Fibroblast of skin of back (primary cell): ENCODE results near the gene RPS28.
"Not testable (repeated sequence)": the region's sequence is repeated elsewhere in the genome, so short reads cannot be mapped to it uniquely, and the experiment has no call there.

Experiments
- DNase-seq: peaks from one replicate; pipeline ENCODE4 v3.0.0-alpha.2; 2013

RPS28 gene

DNA sequence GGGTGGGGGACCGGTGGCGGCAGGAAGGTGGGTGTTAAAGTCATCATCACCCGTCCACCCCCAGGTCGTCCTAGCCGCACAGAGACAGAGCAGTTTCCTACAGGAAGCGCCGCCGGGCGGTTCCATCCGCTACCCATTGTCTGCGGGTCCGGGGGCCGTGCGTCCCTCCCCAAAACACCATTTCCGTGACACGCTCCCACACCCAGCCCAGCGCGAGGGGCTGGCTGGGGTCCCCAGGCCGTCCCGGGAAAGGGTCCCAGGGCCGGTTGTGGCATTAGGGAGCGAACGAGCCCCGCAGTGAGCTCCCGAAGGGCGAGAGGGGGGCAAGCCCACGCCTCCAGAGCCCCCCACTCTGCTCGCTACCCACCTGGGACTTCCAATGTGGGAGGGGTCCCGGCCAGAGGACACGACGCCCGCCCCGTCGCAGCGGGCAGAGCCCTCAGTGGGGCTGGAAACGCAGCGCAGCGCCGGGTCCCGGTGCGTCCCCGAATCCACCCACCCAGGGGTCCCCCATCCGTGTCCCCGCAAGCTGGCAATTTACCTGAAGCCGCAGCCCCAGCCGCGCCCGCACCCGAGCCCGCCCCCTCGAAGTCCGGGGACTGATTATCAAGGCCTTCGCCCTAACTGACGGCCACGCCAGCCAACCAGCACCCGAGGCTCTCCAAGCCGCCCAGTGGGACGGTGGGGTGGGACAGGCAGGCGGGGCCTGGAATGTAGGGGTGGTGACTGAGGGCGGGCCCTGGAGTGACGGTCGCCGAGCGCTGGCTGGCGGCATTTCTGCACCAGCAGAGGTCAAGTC, 21.6 kb downstream of the RPS28 start, which contains the start of gene KANK3:
Gene KANK3, minus strand, starts transcription at position 579 of the 799 bp plus-strand sequence. CDS start 5,434 bp downstream, outside the sequence.
- peak; percentile 95 for DNase-seq

DNA sequence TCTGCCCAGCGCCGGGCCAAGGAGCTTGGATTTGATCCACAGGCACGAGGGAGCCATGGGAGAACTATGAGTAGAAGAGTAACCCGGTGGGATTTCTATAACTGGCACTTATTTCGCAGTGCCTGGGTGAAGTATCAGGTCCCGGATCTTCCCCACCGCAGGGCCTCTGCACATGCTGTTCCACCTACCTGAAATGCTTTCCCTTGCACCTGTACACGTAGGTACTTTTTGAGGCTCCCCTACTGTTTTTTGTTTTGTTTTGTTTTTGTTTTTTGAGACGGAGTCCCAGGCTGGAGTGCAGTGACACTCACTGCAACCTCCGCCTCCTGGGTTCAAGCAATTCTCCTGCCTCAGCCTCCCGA, 22.2 kb downstream of the RPS28 start:
- DNase-seq = no peak

DNA sequence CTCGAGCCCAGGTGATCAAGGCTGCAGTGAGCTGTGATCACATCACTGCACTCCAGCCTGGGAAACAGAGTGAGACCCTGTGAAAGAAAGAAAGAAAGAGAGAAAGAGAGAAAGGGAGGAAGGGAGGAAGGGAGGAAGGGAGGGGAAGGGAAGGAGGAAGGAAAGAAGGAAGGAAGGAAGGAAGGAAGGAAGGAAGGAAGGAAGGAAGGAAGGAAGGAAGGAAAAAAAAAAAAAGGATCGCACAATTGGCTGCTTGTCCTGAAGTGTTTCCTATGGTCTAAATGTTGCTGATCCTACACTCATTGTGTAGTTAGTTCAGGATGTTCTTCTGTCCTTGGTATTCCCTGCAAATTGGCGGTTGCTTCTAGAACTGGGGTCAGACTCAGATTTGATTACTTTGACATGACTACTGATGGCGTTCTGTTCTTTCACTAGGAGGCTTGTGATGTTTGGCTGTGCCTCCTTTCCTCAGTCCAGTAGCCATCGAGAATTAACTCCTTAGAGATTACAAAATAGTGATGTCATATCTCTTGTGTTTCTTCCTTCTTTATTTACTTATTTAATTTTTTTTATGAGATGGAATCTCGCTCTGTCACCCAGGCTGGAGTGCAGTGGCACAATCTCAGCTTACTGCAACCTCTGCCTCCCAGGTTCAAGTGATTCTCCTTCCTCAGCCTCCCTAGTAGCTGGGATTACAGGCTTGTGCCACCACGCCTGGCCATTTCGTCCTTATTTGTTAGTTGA, 28.5 kb downstream of the RPS28 start:
- peak; percentile 18 for DNase-seq

DNA sequence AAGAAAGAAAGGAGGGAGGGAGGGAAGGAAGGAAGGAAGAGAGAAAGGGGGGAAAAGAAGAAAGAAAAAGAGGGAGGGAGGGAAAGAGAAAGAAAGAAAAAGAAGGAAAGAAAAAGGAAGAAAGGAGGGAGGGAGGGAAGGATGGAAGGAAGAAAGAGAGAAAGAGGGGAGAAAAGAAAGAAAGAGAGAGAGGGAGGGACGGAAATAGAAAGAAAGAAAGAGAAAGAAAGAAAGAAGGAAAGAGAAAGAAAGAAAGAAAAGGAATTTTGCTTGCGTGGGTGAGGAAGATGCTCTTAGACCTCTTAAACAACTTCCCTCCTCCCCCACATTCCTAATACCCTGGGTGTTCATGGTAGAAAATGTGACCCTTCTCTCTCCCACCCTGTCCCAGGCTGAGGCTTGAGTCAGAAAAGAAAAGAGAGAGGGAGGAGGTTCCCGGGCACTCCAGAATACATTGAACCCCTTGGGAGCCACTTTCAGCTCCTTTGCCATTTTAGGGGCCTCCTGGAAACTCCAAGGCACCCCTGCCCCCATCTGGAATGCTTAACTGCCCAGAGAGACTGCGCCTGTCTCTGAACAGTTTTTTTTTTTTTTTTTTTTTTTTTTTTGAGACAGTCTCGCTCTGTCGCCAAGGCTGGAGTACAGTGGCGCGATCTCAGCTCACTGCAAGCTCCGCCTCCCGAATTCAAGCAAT, 31.0 kb downstream of the RPS28 start:
- peak; percentile 70 for DNase-seq

DNA sequence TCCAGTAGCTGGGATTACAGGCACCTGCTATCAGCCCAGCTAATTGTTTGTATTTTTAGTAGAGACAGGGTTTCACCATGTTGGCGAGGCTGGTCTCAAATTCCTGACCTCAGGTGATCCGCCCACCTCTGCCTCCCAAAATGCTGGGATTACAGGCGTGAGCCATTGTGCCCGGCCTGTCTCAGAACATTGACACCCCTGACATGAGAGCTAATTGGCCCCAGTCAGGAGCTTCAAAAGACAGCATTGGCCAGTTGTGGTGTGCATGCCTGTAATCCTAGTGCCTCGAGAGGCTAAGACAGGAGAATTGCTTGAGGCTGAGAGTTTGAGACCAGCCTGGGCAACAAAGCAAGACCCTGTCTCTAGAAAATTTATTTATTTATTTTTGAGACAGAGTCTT, 31.5 kb downstream of the RPS28 start:
- not testable (repeated sequence) for DNase-seq

DNA sequence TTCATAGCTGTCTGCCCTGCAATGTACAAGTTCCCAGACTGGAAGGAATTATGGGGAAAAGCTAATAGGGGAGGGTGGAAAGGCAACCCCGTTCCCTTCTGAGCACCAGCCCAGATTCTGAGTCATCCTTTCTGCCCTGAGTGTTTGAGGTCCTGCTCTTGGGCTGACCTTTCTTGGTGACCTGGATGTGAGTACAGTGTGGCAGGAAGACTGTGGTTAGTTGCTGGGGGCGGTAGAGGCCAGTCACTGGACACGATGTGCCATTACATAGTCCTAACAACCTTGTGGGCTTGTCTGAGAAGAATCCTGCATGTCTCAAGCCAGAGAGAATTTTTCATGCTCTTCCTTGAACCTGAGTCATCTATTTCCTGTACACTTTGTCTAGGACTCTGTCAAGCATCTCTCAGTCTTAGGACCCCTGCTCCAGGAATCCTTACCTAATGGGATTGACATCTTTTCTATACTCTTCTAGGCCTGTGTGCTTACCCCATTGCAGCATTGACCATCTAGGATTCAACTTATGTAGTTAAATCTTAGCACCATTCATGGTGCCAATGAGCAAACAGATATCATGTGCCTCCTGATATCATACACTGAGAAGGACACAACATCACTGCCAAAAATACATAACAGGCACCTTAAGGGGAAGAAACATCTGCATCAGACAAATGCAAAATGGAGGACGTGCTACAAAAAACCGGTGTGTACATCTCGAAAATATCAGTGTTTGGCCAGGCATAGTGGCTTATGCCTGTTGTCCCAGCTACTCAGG, 34.5 kb downstream of the RPS28 start:
- peak; percentile 95 for DNase-seq

DNA sequence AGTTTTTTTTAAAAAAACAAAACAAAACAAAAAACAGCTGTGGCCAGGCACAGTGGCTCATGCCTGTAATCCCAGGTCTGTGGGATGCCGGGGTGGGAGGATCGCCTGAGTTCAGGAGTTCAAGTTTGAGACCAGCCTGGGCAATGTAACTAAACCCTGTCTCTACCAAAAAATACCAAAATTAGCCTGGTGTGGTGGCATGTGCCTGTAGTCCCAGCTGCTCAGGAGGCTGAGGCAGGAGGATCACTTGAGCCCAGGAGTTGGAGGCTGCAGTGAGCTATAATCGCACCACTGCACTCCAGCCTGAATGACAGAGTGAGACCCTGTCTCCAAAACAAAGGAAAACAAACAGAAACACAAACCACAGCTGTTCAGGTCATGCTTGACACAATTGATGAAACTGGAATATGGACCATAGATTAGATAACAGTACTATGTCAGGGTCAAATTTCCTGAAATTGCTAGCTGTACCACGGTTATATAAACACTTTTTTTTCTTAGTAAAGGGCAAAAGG, 35.8 kb downstream of the RPS28 start:
- DNase-seq = peak; percentile 27

DNA sequence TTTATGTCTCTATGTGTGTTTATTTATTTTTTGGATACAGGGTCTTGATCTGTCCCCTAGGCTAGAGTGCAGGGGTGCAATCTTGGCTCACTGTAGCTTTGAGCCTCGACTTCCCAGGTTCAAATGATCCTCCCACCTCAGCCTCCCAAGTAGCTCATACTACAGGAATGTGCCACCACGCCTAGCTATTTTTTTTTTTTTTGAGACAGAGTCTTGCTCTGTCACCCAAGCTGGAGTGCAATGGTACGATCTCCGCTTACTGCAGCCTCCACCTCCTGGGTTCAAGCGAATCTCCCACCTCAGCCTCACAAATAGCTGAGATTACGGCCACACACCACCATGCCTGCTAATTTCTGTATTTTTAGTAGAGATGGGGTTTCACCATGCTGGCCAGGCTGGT, 37.7 kb downstream of the RPS28 start:
- DNase-seq = no peak

DNA sequence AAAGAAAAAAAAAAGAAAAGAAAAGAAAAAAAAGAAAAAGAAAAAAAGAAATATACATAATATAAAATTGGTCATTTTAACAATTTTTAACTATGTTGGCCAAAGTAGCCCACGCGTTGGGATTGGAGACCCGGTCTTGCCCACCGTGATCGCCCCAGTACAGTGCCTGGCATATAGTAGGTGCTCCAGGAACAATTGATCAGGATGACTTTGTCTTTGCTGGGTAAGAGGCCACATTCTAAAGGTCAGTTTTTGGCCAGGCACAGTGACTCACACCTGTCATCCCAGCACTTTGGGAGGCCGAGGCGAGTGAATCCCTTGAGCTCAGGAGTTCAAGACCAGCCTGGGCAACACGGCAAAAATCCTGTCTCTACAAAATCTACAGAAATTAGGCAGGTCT, 38.9 kb downstream of the RPS28 start:
- no peak for DNase-seq

DNA sequence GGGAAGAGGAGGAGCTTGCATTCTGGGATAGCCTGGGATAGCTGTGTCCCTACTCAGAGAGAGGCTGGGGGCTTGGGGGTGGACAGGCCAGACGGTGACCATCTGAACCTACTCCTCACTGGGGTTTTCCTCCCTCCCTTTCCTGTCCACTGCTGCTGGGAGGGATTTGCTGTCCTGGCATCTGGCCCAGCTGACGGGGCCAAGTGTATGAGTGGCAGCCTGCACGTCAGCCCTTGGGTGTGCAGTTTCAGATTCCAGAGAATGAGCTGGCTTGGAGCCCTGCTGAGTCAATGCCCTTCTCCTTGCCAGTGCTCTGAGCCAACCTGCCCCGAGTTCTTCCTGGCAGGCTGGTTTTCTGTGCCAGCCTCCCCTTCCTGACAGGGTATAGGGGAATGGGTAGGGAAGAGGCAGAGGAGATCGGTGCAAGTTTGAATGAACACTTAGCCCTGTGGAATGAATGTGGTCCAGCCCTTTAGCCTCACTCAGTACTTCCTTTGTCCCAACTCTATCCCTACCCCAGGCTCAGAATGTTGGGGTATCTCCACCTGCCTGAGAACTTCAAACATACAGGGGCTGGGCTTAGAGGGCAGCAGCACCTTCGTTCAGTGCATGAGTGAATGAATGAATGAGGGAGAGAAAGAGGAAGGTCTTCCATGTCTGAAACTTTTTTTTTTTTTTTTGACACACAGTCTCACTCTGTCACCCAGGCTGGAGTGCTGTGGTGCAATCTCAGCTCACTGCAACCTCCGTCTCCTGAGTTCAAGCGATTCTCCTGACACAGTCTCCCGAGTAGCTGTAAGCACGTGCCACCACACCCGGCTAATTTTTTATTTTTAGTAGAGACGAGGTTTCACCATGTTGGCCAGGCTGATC, 40.9 kb downstream of the RPS28 start:
- DNase-seq = peak; percentile 99

DNA sequence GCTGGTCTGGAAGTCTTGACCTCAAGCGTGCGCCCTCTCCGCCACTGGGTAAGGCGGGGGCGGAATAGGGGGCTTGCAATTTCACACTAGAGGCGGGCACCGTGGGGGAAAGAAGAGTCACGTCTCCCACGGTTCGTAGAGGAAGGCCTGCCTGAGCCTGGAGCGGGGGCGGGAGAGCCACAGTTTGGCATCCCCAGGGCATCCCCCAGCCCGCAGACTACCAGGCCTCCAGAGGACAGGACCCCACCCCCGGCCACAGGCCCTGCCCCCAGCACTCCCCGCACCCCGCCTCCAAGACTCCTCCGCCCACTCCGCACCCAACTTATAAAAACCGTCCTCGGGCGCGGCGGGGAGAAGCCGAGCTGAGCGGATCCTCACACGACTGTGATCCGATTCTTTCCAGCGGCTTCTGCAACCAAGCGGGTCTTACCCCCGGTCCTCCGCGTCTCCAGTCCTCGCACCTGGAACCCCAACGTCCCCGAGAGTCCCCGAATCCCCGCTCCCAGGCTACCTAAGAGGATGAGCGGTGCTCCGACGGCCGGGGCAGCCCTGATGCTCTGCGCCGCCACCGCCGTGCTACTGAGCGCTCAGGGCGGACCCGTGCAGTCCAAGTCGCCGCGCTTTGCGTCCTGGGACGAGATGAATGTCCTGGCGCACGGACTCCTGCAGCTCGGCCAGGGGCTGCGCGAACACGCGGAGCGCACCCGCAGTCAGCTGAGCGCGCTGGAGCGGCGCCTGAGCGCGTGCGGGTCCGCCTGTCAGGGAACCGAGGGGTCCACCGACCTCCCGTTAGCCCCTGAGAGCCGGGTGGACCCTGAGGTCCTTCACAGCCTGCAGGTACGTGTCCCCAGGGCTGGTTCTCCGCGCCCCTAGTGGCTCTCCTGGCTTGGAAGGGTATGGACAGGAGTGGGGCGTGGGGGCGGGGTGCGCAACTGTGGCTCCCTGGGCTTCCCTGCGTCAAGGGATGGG, 42.8 kb downstream of the RPS28 start, which contains the start of gene ANGPTL4:
Gene ANGPTL4, plus strand, starts transcription at position 353 of the 969 bp plus-strand sequence. Its CDS starts 167 bp downstream, at position 520.
- peak; percentile 90 for DNase-seq

DNA sequence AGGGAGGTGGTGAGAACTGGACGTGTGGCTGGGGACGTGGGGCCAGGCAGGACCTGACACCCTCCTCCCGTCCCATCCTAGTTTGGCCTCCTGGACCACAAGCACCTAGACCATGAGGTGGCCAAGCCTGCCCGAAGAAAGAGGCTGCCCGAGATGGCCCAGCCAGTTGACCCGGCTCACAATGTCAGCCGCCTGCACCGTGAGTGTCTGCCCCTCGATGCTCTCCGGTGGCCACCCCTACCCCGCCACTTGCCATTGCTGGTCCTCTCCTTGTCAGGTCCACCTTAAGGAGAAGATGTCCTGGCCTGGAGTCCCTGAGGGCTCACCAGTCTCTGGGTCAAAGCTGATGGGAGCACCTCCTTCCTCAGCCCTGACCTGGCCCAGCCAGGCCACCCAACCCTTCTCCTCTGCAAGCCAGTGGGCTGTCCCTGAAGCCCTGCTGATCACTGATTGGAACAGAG, 44.9 kb downstream of the RPS28 start:
- no peak for DNase-seq

DNA sequence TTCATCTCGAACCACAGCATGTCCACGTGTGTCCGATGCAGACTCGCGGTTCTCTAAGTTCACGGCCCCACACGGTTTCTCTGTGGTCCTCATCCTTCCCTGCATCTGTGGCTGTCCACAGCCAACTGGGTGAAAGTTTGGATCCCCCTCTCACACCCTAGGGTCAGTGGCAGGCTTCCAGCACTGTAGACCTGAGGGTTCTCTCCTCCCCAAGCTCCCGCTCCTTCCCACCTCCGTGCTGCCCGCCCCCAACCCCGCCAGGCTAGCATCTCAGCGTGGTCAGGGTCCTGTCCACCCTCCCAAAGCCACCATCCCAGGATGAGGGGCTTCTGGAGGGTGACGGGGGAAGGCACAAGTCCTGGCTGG, 45.6 kb downstream of the RPS28 start:
- peak; percentile 17 for DNase-seq

DNA sequence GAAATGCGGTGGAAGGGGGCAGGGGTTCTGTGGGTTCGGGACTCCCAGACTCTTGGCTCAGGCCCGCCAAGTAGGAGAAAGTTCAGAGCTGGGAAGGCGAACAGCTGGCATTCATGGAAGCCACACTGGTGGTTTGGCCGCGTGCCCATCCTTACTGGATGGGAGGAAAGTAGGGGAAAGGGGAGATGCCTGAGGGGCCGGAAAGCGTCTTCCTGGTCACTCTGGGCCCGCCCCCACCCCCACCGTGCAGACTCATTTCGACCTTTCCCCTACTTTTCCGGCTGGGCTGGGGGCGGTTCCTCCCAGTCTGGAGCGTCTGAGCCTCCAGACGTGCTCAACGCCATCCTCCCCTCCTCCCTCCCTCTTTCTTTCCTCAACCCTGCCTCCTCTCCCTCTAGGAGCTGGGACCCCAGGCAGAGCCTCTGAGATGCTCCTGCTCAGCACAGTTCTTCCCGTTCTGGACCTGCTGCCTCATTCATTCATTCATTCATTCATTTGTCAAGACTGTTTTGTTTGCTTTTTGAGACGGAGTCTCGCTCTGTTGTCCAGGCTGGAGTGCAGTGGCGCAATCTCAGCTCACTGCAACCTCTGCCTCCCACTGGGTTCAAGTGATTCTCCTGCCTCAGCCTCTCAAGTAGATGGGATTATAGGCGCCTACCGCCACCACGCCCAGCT, 46.2 kb downstream of the RPS28 start:
- peak; percentile 99 for DNase-seq

DNA sequence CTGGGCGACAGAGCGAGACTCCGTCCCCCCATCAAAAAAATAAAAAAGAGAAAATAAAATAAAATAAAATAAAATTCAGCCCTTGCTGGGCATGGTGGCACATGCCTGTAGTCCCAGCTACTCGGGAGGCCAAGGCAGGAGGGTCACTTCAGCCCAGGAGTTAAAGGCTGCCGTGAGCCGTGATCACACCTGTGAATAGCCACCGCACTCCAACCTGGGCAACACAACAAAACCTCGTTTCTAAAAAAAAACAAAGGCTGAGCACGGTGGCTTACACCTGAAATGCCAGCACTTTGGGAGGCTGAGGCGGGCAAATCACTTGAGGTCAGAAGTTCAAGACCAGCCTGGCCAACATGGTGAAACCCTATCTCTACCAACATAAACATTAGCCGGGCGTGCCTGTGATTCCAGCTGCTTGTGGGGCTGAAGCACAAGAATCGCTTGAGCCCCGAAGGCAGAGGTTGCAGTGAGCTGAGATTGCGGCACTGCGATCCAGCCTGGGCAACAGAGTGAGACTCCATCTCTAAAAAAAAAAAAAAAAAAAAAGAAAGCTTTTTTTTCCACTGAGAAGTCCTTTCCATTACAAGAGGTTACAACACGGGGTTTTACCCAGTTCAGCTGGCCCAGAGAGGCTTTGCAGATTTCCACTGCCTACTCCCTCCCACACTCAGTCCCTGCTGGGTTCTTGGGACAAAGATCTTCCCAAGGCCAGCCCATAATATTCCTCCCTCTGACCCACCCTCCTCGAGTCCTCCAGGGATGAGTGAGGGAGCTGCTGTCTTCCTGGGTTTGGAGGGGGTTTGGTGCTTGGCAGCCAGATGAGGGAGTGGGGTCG, 49.1 kb downstream of the RPS28 start:
- no peak for DNase-seq

DNA sequence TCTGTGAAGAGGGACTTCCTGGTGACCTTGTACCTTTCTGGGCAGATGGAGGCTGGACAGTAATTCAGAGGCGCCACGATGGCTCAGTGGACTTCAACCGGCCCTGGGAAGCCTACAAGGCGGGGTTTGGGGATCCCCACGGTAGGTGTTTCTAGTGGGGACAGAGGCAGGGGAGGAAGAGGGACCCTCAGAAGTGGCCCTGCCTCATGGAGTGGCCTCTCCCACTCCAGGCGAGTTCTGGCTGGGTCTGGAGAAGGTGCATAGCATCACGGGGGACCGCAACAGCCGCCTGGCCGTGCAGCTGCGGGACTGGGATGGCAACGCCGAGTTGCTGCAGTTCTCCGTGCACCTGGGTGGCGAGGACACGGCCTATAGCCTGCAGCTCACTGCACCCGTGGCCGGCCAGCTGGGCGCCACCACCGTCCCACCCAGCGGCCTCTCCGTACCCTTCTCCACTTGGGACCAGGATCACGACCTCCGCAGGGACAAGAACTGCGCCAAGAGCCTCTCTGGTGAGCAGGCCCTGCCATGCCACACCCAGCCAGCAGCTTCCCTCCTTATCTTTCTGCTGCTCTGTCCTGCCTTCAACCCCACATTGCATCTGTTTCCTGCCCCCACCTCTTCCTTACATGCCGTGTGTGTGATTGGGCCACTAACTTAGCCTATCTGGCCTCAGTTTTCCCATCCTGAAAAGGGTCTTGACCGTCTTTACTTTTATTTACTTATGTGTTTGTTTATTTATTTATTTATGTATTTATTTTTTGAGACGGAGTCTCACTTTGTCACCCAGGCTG, 49.9 kb downstream of the RPS28 start:
- DNase-seq = no peak
